ENCODE data around the gene TM9SF2.
"Not testable (repeated sequence)": the region's sequence is repeated elsewhere in the genome, so short reads cannot be mapped to it uniquely, and the experiment has no call there.

Gene TM9SF2

GRCh38 chr13:99501184-99501847 lies at the start of gene TM9SF2:
Gene TM9SF2 (plus strand): TSS chr13:99501472. CDS start chr13:99501607, 135 bp downstream.
- DNase-seq = peak; percentile 95

GRCh38 chr13:99454518-99455183 lies 46.6 kb upstream of the TM9SF2 start:
- DNase-seq = no peak

- no peak for DNase-seq
Observed at GRCh38 chr13:99459099-99459850, 42.0 kb upstream of the TM9SF2 start.

GRCh38 chr13:99460802-99461201 lies 40.5 kb upstream of the TM9SF2 start:
- DNase-seq = not testable (repeated sequence)

GRCh38 chr13:99463646-99464397 lies 37.5 kb upstream of the TM9SF2 start:
- no peak for DNase-seq

GRCh38 chr13:99464441-99464949 lies 36.8 kb upstream of the TM9SF2 start:
- DNase-seq = no peak

GRCh38 chr13:99465454-99465853 lies 35.8 kb upstream of the TM9SF2 start:
- DNase-seq = no peak

- no peak for DNase-seq
Observed at GRCh38 chr13:99467764-99468163, 33.5 kb upstream of the TM9SF2 start.

- no peak for DNase-seq
Observed at GRCh38 chr13:99469041-99469440, 32.2 kb upstream of the TM9SF2 start.

- no peak for DNase-seq
Observed at GRCh38 chr13:99470027-99470426, 31.2 kb upstream of the TM9SF2 start.

- no peak for DNase-seq
Observed at GRCh38 chr13:99471221-99472121, 29.8 kb upstream of the TM9SF2 start.

- no peak for DNase-seq
Observed at GRCh38 chr13:99472122-99472440, 29.2 kb upstream of the TM9SF2 start.

- no peak for DNase-seq
Observed at GRCh38 chr13:99473515-99473914, 27.8 kb upstream of the TM9SF2 start.

- no peak for DNase-seq
Observed at GRCh38 chr13:99476648-99477047, 24.6 kb upstream of the TM9SF2 start.

- no peak for DNase-seq
Observed at GRCh38 chr13:99477493-99477892, 23.8 kb upstream of the TM9SF2 start.

- DNase-seq = no peak
Observed at GRCh38 chr13:99481366-99481765, 19.9 kb upstream of the TM9SF2 start.

- DNase-seq = no peak
Observed at GRCh38 chr13:99484473-99484872, 16.8 kb upstream of the TM9SF2 start.

- DNase-seq = no peak
Observed at GRCh38 chr13:99486996-99487395, 14.3 kb upstream of the TM9SF2 start.

- no peak for DNase-seq
Observed at GRCh38 chr13:99489028-99489427, 12.2 kb upstream of the TM9SF2 start.

- DNase-seq = not testable (repeated sequence)
Observed at GRCh38 chr13:99491750-99492149, 9.5 kb upstream of the TM9SF2 start.

- DNase-seq = no peak
Observed at GRCh38 chr13:99495466-99496183, 5.6 kb upstream of the TM9SF2 start.

All from activated naive CD4-positive, alpha-beta T cell treated with anti-CD3 and anti-CD28 coated beads, Interleukin-2, amount 50 U/mL, for 16 hours (primary cell).